Measurements from ENCODE around the gene EXOC6.
A peak's percentile ranks its signal among the peaks of the same experiment; 100 is the strongest.

EXOC6 gene

DNA sequence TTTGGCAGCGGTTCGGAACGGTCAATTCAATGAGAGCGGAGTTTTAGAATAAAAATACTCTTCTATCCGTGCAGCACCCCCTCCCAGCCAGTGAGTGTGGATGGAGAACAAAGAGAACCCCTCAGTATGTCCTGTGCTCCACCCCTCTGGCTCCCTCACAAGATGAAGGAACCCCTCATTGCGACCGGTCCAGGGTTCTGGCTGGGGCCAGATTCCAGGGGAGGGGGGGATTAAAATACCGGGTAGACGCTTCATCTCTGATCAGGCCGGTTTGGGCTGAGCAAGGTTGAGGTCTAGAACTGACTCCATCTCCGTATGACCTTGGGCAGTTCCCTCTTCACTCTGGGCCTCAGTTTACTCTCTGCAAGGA lies 218.2 kb downstream of the EXOC6 start:
- DNase-seq = no peak

DNA sequence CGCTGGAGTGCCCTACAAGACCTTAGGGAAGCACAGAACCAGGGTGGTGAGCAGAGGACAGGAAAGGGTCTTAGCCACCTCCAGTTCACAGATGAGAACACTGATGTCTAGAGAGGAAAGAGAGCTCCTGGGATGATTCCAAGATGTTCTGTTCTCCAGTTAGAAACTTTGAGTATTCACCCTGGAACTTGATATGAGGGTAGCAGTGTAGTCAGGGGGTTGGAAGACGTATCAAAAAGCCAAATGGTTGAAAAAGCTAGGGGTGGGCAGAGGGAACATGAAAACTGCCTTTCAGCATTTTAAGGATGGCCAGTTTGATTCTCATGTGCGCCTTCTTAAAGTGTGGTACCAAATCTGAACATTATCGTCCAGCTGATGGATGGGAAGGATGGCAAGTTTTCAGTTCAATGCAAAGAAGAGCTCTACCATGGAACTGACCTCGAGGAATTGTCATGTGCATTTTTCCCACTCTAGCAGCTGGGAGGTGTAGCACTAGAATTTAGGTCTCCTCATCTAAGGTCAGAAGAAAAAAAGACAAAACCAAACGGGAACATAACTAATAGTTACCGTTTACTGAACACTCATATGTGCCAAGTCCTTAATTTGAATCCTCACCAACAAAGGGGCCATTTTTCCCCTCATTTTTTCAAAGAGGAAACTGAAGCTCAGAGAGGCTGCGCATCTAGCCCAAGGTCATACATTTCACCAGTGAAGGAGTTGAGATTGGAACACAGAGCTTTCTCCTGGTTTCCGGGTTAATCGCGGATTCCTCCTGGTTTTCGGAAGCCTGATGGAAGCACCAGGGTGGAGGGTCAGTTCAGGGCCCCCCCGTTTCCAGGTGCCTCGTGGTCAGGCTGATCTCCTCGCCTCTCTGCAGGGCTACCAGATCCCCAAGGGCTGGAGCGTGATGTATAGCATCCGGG lies 219.4 kb downstream of the EXOC6 start:
- DNase-seq = no peak

DNA sequence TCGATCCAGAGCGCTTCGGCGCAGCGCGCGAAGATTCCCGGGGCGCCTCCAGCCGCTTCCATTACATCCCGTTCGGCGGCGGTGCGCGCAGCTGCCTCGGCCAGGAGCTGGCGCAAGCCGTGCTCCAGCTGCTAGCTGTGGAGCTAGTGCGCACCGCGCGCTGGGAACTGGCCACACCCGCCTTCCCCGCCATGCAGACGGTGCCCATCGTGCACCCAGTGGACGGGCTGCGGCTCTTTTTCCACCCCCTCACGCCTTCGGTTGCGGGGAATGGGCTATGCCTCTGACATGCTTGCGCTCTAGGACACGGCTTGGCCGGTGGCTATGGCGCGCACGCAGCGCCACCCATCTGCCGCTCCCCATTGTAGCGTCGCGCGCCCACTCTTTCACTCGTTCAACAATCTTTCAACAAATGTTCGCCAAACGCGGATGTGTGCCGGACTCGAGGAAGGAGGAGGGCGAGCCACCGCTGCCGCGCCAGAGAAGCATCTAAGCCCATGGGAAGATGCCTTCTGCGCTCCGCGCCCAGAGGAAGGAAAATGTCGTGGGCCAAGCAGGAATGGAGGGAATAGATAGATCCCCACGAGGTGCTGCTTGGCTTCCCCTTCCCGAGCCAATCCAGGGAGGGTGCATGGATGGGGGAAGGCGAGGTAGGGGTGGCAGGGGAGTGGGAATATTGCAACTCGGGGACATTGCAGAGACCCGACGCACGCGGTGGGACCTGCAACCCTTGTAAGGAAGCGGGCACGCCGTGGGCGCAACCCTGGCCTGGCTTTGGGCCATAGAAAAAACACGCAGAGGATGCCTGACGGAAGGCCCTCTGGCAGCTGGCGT lies 220.3 kb downstream of the EXOC6 start:
- DNase-seq = peak; percentile 33

DNA sequence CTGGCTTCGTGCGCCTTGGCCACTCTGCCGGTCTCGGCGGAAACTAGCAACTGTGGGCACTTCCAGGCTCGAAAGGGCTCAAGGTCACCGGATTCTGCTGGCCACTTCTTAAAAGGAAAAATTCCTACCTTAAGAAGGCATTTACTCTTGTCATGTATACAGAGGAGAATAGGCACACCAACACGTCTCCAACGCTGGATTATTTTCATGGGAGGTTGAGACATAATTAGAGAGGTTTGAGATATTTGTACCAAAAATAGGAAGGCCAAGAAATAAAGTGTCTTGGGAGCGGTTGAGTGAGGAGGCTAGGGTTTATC lies 220.9 kb downstream of the EXOC6 start:
- DNase-seq = no peak

DNA sequence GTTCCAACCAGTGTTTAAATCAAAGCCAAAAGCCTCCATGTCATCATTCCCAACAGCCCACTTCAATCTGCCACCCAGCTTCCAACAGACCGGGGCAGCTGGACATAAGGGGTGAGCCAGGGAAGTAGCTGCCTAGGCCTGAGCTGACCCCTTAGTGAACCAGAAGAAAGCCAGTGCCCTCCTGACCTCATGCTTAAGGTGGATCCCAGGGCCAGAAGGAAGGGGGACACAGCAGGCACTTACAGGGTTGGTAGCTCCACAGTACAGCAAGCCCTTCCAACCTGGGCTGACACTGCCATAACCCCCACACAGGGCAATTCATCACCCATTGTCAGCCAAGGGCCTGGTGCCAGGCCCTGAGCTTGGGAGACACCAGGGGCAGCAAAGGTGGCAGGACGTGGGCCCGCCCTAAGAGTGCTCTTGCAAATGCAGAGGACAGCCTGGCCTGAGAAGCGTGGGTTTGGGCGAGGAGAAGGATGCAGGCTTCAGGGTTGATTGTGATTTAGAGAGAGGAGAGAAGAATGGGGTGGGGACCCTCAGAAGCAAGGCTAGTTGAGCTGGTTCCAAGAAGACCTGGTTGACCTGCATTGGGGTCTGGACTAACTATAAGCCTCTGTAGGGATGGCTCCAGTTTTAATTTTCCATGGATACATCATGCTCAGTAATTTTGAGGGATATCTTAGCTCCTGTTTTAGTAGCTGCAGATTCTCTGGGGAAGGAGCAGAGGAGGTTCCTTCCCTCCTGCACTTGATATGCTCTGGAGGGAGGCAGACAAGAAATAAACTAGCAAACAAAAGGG lies 222.3 kb downstream of the EXOC6 start:
- no peak for DNase-seq

DNA sequence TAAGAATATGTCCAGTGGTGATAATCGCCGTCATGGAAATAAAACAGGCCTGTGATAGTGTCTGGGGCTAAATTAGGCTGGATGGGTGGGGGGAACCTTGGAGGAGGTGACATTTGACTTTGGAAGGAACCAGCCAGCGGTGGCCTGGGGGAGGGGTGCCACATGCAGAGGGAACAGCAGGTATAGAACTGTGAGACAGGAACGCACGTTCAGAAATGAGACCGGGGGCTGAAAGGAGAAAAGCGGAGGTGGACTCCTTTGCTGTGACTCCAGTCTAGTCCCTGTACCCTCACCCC lies 222.8 kb downstream of the EXOC6 start:
- no peak for DNase-seq

DNA sequence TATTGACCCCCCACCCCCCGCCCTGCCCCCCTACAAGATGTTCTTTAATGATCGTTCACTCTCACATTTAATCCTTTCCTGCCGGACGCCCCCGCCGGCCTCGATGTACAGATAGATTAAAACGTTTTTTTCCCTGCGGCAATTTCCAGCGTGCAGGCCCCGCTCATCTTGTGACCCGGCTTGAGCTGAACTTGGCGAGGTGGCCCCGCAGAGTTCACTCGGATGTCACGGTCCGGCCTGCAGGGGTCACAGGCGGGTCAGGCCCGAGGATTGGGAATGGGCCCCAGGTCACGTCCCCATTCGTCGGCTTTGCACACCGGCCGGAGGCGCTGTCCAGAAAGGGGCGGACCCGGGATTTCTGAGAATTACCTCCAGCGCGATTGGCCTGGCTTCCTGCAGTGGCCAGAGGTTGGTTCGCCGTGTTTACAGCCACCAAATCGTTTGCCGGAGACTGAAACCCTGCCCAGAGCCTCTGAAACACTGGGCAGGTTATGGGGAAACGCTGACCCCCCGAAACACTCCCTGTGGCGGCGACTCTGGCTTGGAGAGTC lies 223.4 kb downstream of the EXOC6 start:
- no peak for DNase-seq

DNA sequence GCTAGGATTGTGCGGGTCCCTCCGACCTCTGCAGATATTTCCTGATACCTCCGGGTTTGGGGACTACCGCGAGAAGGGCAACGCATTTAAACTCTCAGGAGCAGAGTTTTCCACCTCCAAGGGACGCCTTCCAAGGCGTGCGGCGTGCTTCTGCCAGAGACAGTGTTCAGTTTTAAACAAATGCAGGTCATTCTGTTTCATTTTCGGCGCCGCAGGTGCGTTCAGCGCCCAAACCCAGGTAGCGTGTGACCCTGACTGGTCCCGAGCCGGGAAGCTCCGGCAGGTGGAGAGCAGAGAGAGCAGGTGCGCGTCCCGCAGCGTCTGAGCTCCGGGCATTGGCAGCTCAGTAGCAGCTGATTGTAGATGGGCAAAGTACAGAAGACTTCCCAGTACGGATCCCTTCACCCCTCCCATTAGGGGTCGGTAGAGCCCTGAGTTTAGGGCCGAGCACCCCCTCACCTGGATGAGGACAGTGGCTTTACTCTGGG lies 223.9 kb downstream of the EXOC6 start:
- no peak for DNase-seq

DNA sequence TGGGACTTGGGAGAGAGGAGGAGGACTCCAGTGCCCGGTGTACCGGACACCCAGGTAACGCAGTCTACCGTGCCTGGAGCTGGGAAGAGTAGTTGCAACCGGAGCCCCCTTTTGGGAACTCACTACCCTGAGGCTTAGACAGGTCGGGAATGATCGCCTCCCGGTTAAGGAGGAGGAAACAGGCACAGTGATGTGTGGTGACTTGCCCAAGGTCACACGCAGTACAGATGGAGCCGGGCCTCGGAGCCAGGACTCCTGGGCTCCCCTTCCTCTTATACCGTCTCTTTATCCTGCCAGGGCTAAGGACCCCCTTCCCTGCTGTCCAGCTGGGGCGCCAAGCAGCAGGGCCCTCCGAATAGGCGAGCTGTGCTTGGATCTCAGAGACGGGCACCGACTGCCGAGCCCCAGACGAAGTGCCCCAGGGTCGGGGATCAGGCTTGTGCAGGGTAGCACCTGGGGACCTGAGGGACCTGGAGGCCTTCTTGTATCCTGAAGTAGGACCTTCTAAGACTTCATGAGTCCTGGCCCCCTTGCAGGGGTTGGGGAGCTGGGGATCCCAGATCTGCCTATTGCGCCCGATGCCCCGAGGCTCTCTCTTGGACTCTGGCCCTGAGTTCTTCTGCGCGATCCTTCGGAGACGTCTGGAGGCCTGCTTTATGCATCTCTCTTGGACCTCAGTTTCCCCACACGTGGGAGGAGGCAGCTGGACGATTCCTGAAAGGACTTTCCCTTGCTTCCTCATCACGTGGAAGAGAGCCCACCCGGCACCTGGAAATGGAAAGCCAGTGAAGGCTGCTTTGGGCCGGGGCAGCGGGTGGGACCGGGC lies 224.6 kb downstream of the EXOC6 start:
- no peak for DNase-seq

DNA sequence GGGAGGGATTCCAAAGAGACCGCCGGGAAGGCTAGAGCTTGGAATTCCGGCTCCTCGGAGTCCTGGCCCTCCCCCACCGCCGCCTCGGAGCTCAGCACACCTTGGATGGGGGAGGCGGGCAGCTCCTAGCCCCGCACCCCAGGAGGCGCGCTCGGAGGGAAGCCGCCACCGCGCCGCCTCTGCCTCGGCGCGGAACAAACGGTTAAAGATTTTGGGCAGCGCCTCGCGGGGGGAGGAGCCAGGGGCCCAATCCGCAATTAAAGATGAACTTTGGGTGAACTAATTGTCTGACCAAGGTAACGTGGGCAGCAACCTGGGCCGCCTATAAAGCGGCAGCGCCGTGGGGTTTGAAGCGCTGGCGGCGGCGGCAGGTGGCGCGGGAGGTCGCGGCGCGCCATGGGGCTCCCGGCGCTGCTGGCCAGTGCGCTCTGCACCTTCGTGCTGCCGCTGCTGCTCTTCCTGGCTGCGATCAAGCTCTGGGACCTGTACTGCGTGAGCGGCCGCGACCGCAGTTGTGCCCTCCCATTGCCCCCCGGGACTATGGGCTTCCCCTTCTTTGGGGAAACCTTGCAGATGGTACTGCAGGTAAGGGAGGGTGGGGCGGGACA lies 225.3 kb downstream of the EXOC6 start, which contains the start of gene CYP26A1:
Gene CYP26A1 (plus strand): TSS at position 355 of the 608 bp plus-strand sequence. CDS start 42 bp downstream, at position 397.
- no peak for DNase-seq

DNA sequence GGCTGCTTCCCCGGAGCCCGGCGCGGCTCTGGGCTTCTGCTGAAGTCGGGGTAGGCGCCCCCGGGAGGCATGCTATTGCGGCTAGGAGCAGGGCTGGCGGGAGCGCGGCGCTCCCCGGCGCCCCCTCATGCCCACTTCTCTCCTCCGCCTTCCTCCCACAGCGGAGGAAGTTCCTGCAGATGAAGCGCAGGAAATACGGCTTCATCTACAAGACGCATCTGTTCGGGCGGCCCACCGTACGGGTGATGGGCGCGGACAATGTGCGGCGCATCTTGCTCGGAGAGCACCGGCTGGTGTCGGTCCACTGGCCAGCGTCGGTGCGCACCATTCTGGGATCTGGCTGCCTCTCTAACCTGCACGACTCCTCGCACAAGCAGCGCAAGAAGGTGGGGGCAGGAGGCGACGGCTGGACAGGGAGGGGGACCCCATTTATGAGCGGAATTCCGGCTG lies 225.9 kb downstream of the EXOC6 start:
- no peak for DNase-seq

DNA sequence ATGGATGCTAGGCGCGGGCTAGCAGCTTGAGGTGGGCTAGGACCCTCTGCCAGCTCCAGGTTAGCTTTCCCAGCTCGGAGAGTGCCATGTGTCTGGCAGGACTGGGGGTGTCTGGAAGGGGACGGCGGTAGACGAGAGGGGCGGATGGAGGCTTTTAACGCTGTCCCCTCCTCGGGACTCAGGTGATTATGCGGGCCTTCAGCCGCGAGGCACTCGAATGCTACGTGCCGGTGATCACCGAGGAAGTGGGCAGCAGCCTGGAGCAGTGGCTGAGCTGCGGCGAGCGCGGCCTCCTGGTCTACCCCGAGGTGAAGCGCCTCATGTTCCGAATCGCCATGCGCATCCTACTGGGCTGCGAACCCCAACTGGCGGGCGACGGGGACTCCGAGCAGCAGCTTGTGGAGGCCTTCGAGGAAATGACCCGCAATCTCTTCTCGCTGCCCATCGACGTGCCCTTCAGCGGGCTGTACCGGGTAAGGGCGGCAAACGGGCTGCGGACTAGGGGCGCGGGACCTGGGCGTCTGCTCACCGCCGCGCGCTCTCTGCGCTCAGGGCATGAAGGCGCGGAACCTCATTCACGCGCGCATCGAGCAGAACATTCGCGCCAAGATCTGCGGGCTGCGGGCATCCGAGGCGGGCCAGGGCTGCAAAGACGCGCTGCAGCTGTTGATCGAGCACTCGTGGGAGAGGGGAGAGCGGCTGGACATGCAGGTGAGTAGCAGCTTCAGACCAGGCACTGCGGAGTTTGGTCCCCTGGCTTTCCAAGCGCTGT lies 226.5 kb downstream of the EXOC6 start:
- DNase-seq = no peak

DNA sequence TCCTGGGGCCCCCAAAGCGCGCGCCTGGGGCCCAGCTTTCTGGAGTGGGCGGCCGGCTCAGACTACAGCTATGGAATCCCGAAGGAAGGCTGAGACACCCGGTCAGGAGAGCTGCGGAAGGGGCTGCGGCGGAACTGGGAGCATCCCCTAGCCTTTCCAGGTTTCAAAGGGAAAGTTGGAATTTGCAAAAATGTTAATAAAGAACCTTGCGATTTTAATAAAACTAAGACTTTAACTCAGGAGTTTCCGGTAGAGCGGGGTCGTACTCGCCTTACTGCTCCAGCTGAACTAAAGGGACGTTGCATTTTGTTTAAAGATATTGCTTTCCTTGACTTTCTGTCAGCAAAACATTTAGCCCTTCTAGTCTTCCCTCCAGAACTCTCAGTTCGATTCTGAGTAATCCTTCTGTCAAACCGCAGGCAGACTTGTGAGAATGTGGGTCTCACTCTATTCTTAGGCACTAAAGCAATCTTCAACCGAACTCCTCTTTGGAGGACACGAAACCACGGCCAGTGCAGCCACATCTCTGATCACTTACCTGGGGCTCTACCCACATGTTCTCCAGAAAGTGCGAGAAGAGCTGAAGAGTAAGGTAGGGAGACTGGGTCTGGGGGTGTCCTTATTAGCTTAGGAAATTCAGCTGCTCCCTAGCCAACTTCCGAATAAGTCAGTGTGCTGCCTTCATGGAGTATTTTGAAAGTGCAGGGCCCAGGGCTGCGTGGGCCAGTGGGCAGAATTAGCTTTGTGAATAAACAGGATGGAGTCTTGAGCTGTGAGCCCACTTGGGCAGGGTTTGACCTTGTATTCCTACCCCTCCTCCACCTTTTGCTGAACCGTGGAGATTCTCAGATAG lies 227.3 kb downstream of the EXOC6 start:
- no peak for DNase-seq

DNA sequence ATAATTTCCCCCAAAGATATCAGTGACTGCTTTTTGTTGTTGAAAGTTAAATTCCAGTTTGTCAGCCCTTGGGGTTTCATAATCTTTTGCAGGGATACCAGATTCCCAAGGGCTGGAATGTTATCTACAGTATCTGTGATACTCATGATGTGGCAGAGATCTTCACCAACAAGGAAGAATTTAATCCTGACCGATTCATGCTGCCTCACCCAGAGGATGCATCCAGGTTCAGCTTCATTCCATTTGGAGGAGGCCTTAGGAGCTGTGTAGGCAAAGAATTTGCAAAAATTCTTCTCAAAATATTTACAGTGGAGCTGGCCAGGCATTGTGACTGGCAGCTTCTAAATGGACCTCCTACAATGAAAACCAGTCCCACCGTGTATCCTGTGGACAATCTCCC lies 228.6 kb downstream of the EXOC6 start:
- DNase-seq = no peak

DNA sequence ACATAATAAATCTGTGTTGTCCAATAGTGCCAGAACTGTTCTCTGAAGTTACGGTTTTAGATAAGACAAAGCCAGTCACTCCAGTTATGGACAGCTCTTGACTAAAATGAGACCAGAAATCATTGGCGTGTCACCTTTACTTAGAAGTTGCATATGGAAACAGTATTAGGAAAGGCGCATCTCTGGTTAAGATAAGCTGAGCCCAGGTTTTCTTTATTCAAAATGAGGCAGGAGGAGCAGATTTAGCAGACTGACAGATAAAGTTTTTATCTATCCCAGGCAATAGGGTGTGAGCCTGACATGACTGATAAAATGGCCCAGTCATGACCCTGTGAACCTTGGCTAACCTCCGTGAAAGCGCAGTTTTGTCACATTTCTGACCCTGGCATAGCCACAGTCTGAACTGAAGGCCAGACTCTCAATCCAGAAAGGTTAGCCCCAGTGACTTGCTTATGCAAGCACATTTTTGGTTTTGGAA lies 229.6 kb downstream of the EXOC6 start:
- DNase-seq = no peak

DNA sequence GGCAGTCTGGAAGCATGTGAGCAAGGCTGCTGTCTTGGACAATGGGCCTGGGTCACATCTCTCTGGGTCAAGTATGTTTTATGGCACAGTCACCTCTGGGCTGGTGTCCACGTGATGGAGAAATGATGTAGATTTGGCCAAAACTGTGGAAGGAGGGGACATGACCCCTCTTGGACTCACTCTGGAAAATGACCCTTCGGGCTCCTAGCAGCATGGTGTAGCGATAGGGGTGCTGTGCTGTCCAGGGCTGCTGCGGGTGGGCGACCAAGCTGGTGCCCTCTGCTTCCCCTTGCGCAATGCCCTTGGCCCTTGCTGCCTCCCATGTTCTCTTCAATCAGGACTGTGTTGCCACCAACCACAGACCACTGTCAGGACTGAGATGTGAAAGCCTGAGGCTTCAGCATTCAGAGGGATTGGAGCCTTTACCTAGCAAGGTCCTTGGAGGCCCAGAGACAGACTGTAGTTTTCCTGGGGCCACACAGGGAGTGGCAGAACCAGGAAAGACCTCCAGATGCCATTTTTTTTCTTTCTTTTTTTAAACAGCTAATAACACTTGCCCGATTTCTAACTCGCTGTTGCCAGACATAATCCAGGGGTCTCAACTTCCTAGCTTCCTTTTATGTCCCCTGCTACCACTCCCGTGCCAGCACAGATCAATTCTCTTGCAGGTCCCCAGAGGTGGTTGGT lies 231.5 kb downstream of the EXOC6 start:
- DNase-seq = no peak

DNA sequence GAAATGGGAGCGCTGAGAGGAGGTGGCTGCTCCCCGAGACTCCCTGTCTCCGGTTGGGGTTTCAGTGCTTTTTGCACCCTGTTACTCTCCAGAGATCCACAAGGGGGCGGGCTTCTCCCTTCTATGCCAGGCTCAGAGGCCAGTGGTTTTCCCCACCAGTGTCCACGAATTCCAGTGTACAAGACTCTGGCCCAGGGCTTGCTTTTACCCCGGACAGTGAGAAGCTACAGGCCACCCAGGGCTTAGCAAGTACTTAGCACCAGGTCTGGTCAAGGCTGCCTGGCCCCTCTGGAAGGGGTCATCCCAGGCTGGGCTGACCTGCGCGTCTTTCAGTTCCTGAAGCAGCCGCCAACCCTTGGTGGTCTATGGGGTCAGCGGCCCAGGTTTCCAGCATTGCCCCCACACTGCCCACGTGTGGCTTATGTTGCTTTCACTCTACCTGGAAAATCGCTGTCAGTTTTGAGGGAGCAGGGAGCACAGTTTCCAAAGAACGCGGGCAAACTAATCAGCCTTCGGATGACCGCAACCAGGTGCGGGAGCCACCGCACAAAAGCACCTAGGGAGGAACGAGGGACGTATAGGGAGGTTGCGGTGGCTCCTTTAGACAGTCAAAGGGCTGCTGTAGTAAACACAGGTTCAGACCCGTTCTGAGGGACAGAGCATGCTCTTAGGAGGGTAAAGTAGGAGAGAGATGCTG lies 232.2 kb downstream of the EXOC6 start:
- peak; percentile 53 for DNase-seq

DNA sequence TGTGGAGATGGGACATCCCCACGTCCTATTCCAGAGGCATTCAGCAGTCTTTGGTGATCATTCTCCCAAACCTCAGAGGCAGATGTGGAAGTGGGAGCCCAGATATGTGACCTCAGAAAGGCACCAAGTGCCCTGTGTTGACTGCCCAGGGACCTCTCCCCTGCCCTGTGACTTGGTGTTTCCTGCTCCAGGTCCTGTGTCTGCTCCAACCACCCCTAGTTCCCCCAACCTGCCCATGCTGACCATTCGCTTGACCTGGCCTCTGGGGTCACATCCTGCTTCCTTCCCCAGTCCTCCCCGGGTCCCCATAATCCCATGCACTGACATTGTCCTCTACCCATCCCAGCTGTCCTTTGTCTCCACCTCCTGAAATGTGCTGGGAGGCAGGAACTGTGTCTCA lies 233.0 kb downstream of the EXOC6 start:
- DNase-seq = no peak

Data from fibroblast of skin of abdomen (primary cell).